GM12878 (cell line): ENCODE measurements around the gene ABCF3. TPM values are rescaled to one million over a fixed set of nuclear protein-coding genes. Genes with fewer than 3 reads are reported as not detected.

ENCODE experiments used
- ATF7 ChIP-seq: fragments of 450-650 bp; IDR thresholded peaks from 2 replicates; pipeline ENCODE4 v1.6.1; 2016; ENCODE audit warnings: low read depth, mild to moderate bottlenecking
- BCL3 ChIP-seq: IDR thresholded peaks from 2 replicates; pipeline ENCODE4 v1.6.1; 2011; ENCODE audit warnings: borderline replicate concordance, low read depth, mild to moderate bottlenecking, moderate library complexity, low read length; ENCODE audit not compliant: insufficient read depth, poor library complexity, severe bottlenecking
- CEBPZ ChIP-seq: fragments of 150-350 bp; IDR thresholded peaks from 2 replicates; pipeline ENCODE4 v1.6.1; 2016; ENCODE audit warnings: low read depth, low read length
- IRF3 ChIP-seq: fragments of 450-650 bp; IDR thresholded peaks from 2 replicates; pipeline ENCODE4 v1.6.1; 2014; ENCODE audit warnings: mild to moderate bottlenecking
- MTA3 ChIP-seq: IDR thresholded peaks from 2 replicates; pipeline ENCODE4 v1.6.1; 2012; ENCODE audit warnings: low read length, inconsistent platforms, borderline replicate concordance
- REST ChIP-seq: IDR thresholded peaks from 2 replicates; pipeline ENCODE4 v1.6.1; 2012; ENCODE audit warnings: mild to moderate bottlenecking, low read depth, low read length
- TCF7 ChIP-seq: IDR thresholded peaks from 2 replicates; pipeline ENCODE4 v1.6.1; 2014; ENCODE audit warnings: antibody characterized with exemption, borderline replicate concordance
- ZBTB4 ChIP-seq: fragments of 450-650 bp; formaldehyde crosslinking; IDR thresholded peaks from 2 replicates; pipeline ENCODE4 v1.4.0; 2022; ENCODE audit warnings: mild to moderate bottlenecking, moderate library complexity
- ZNF217 ChIP-seq: fragments of 450-650 bp; IDR thresholded peaks from 2 replicates; pipeline ENCODE4 v1.6.1; 2017; ENCODE audit warnings: antibody characterized with exemption, mild to moderate bottlenecking
- ZNF592 ChIP-seq: fragments of 450-650 bp; IDR thresholded peaks from 2 replicates; pipeline ENCODE4 v1.6.1; 2017; ENCODE audit warnings: mild to moderate bottlenecking, moderate library complexity
- polyA plus RNA-seq, 11 experiments: library from polyadenylated mRNA; depleted of rRNA in 4 of 11; unstranded in 6 of 11; stranded (reverse) in 5 of 11; fragments of >200 nt; fragmentation: Nextera tagmentation in 4 of 11; fragmentation: Illumina TruSeq in 1 of 11; extraction: Ambion mirVana in 4 of 11; extraction: Trizol in 1 of 11; gene quantifications; 1 replicate in 1 of 11; 2 replicates in 10 of 11; pipeline versions ENCODE4 v1.2.1 to v1.2.3, GENCODE V29; 2011 to 2016; ENCODE audit warnings: inconsistent platforms in 2 of 11, missing spikeins in 2 of 11, low read depth in 1 of 11
- total RNA-seq, 4 experiments: library from RNA; depleted of rRNA in 3 of 4; stranded (reverse); fragments of >200 nt in 3 of 4; fragmentation: Illumina TruSeq in 1 of 4; extraction: Trizol in 1 of 4; gene quantifications; 2 replicates each; pipeline versions ENCODE4 v1.2.1 to v1.2.3, GENCODE V29; 2013 to 2021

ABCF3 gene
- total and polyA plus RNA-seq, 10 of the 15 experiments (the other 5 are each of a cell fraction or from before 2014, with no cell fraction given) = 6.1 to 71.3 (median 46.9) TPM

GRCh38 chr3:184229394-184230080 is 43.5 kb downstream of the ABCF3 start, which contains the start of gene VWA5B2 (continued):
- no peak for TF ChIP-seq CEBPZ
- no peak for TF ChIP-seq ZNF592
- no peak for TF ChIP-seq ZBTB4 (CRISPR knock-in tag)
- TF ChIP-seq MTA3 = no peak
- no peak for TF ChIP-seq TCF7
- no peak for TF ChIP-seq IRF3
- no peak for TF ChIP-seq BCL3
- TF ChIP-seq REST = no peak
- TF ChIP-seq ATF7 = no peak
- no peak for TF ChIP-seq ZNF217
